CD14-positive monocyte (primary cell): ENCODE data around the gene FNDC3A. TPM values are rescaled to one million over a fixed set of nuclear protein-coding genes. Genes with fewer than 3 reads are reported as not detected.

Experiments used
- DNase-seq, 3 donors: peaks; one replicate each; pipeline ENCODE4 v3.0.0-alpha.2; 2011 to 2022
- H2AFZ ChIP-seq: 2 replicates; pipeline ENCODE4 v1.6.0; 2012; ENCODE audit warnings: mild to moderate bottlenecking, low read depth, low read length, inconsistent platforms; ENCODE audit not compliant: insufficient read depth, poor library complexity, severe bottlenecking
- H3K27ac ChIP-seq, 2 donors: 1 replicate in 1 of 2; 2 replicates in 1 of 2; pipeline ENCODE4 v1.5.1; 2012 to 2013; ENCODE audit warnings: low read length in 2 of 2, control low read depth in 1 of 2, inconsistent platforms in 1 of 2, low read depth in 1 of 2, mild to moderate bottlenecking in 1 of 2
- H3K27me3 ChIP-seq, 2 donors: one replicate each; pipeline versions ENCODE4 v1.6.0 to v1.6.1; 2011 to 2013; ENCODE audit warnings: low read length in 2 of 2; ENCODE audit not compliant: control insufficient read depth in 2 of 2, insufficient read depth in 2 of 2
- H3K36me3 ChIP-seq, 2 donors: replicated peaks in 1 of 2; 1 replicate in 1 of 2; 2 replicates in 1 of 2; pipeline versions ENCODE4 v1.5.1 to v1.6.1; 2012 to 2013; ENCODE audit warnings: low read length in 2 of 2, control low read depth in 1 of 2, inconsistent platforms in 1 of 2, mild to moderate bottlenecking in 1 of 2; ENCODE audit not compliant: insufficient read depth in 2 of 2, control insufficient read depth in 1 of 2
- H3K4me1 ChIP-seq, 2 donors: 1 replicate in 1 of 2; 2 replicates in 1 of 2; pipeline versions ENCODE4 v1.5.1 to v1.6.1; 2012 to 2013; ENCODE audit warnings: low read length in 2 of 2, control low read depth in 1 of 2, inconsistent platforms in 1 of 2, mild to moderate bottlenecking in 1 of 2, moderate library complexity in 1 of 2; ENCODE audit not compliant: insufficient read depth in 2 of 2, control insufficient read depth in 1 of 2
- H3K4me2 ChIP-seq: replicated peaks from 2 replicates; pipeline ENCODE3; 2012; ENCODE audit warnings: low read length, moderate library complexity, mild to moderate bottlenecking; ENCODE audit not compliant: poor library complexity, severe bottlenecking; ENCODE audit errors: extremely low read depth
- H3K4me3 ChIP-seq, 3 experiments: fragments of 200-600 bp in 1 of 3; sonication (generic) in 1 of 3; replicated peaks in 1 of 3; 1 replicate in 2 of 3; 2 replicates in 1 of 3; pipeline ENCODE4 v1.5.1; 2011 to 2013; ENCODE audit warnings: low read length in 3 of 3, mild to moderate bottlenecking in 3 of 3, control low read depth in 2 of 3, low read depth in 2 of 3, inconsistent platforms in 1 of 3, moderate library complexity in 1 of 3
- H3K79me2 ChIP-seq: 2 replicates; pipeline ENCODE4 v1.6.0; 2012; ENCODE audit warnings: mild to moderate bottlenecking, control low read depth, inconsistent platforms, low read length, moderate library complexity; ENCODE audit not compliant: insufficient read depth
- H3K9ac ChIP-seq: 2 replicates; pipeline ENCODE4 v1.6.0; 2017; ENCODE audit warnings: low read length, mild to moderate bottlenecking; ENCODE audit not compliant: insufficient read depth, poor library complexity, severe bottlenecking
- H3K9me3 ChIP-seq, 2 donors: replicated peaks in 1 of 2; 1 replicate in 1 of 2; 2 replicates in 1 of 2; pipeline versions ENCODE4 v1.5.1 to v1.6.1; 2012 to 2013; ENCODE audit warnings: low read length in 2 of 2, control low read depth in 1 of 2; ENCODE audit not compliant: control insufficient read depth in 1 of 2, insufficient read depth in 1 of 2
- H4K20me1 ChIP-seq: 2 replicates; pipeline ENCODE4 v1.6.0; 2012; ENCODE audit warnings: mild to moderate bottlenecking, low read length, control low read depth, moderate library complexity; ENCODE audit not compliant: insufficient read depth
- H3K27ac Mint-ChIP-seq, 7 donors: one replicate each; pipeline ENCODE4 v1.8.0; 2020; ENCODE audit warnings: mild to moderate bottlenecking in 7 of 7, mixed read lengths in 7 of 7, moderate library complexity in 6 of 7, inconsistent platforms in 2 of 7
- H3K27me3 Mint-ChIP-seq, 3 donors: one replicate each; pipeline ENCODE4 v1.8.0; 2021 to 2022; ENCODE audit warnings: low read depth in 3 of 3, mild to moderate bottlenecking in 3 of 3, mixed read lengths in 3 of 3, moderate library complexity in 3 of 3, inconsistent platforms in 1 of 3
- H3K36me3 Mint-ChIP-seq, 2 donors: one replicate each; pipeline ENCODE4 v1.8.0; 2020; ENCODE audit warnings: mixed read lengths in 2 of 2, inconsistent platforms in 1 of 2, mild to moderate bottlenecking in 1 of 2
- H3K4me1 Mint-ChIP-seq: one replicate; pipeline ENCODE4 v1.8.0; 2020; ENCODE audit warnings: mild to moderate bottlenecking, mixed read lengths
- H3K4me3 Mint-ChIP-seq, 2 donors: one replicate each; pipeline ENCODE4 v1.8.0; 2020; ENCODE audit warnings: mild to moderate bottlenecking in 2 of 2, mixed read lengths in 2 of 2, moderate library complexity in 1 of 2
- H3K9me3 Mint-ChIP-seq, 7 donors: one replicate each; pipeline ENCODE4 v1.8.0; 2020 to 2022; ENCODE audit warnings: mixed read lengths in 7 of 7, mild to moderate bottlenecking in 6 of 7, moderate library complexity in 6 of 7, inconsistent platforms in 2 of 7
- CTCF ChIP-seq: fragments of 200-600 bp; IDR thresholded peaks from one replicate; pipeline ENCODE4 v1.8.0; 2022; ENCODE audit warnings: antibody characterized with exemption, mild to moderate bottlenecking
- WGBS: methylation state at CpG from one replicate; pipeline ENCODE4 v1.1.5; 2013; ENCODE audit warnings: missing lambda C conversion rate; ENCODE audit not compliant: insufficient coverage; 5-methylcytosine and 5-hydroxymethylcytosine counted together
- intact Hi-C, 2 donors: fragments of 100-400 bp; cut with micrococcal nuclease; formaldehyde crosslinking; loops; one replicate each; pipeline versions ENCODE4 v1.15.0 to v1.15.1; 2023
- polyA plus RNA-seq, 3 donors: library from polyadenylated mRNA; depleted of rRNA in 1 of 3; unstranded in 2 of 3; stranded (reverse) in 1 of 3; fragments of 300-500 nt in 2 of 3; fragments of >200 nt in 1 of 3; fragmentation: Illumina TruSeq in 2 of 3; gene quantifications; 1 replicate in 2 of 3; 2 replicates in 1 of 3; pipeline ENCODE4 v1.2.3, GENCODE V29; 2012 to 2021

The FNDC3A gene
- polyA plus RNA-seq, 3 donors: 8.3 to 27.0 (median 12.0) TPM

- no peak overlapping the region for H2AFZ ChIP-seq
- H3K27ac ChIP-seq: peak overlapping the region in 1 of 2 donors; percentile 39
- peaks cover 12% of the 10 kb centered on the region for H4K20me1 ChIP-seq
- Mint-ChIP-seq H3K4me3 (no peak overlapping the region), H3K9me3 (peaks cover 13 to 26% (median 19%) of the 10 kb centered on the region in 7 donors), H3K4me1 (peaks cover 11% of the 10 kb centered on the region), H3K36me3 (peaks cover 24 to 31% of the 10 kb centered on the region in 2 donors), H3K27me3 (peaks cover 0 to 2% (median 0%) of the 10 kb centered on the region in 3 donors), H3K27ac (peak overlapping the region in 6 of 7 donors; percentile 56 to 77 (median 68))
- no peak for TF ChIP-seq CTCF
- no peaks in the 10 kb centered on the region for H3K27me3 ChIP-seq
- H3K4me1 ChIP-seq: peaks cover 9 to 10% of the 10 kb centered on the region in 2 donors
- H3K36me3 ChIP-seq: no peaks in the 10 kb centered on the region
- 40% methylated on average over 2 of the region's 2 CpGs for WGBS
- H3K9ac ChIP-seq: no peak overlapping the region
- no peak overlapping the region for H3K4me2 ChIP-seq
- peak; percentile 33 to 60 (median 37) for DNase-seq
- peaks cover 36% of the 10 kb centered on the region for H3K79me2 ChIP-seq
- intact Hi-C loops: no loop called here
- H3K9me3 ChIP-seq: peaks cover 12 to 15% of the 10 kb centered on the region in 2 donors
- no peak overlapping the region for H3K4me3 ChIP-seq
Measured at GRCh38 chr13:48994706-48995105, 19.0 kb downstream of the FNDC3A start.

- peak overlapping the region in 1 of 7 donors; percentile 62 for H3K27ac Mint-ChIP-seq
- H3K4me2 ChIP-seq: no peak overlapping the region
- H3K4me3 ChIP-seq: no peak overlapping the region
- intact Hi-C loops: no loop called here
- no peak overlapping the region for H3K4me3 Mint-ChIP-seq
- H3K4me1 Mint-ChIP-seq: peaks cover 6% of the 10 kb centered on the region
- H4K20me1 ChIP-seq: peaks cover 26% of the 10 kb centered on the region
- peaks cover 9 to 12% of the 10 kb centered on the region in 2 donors for H3K9me3 ChIP-seq
- H3K4me1 ChIP-seq: peaks cover 9 to 10% of the 10 kb centered on the region in 2 donors
- no peak for TF ChIP-seq CTCF
- H3K36me3 Mint-ChIP-seq: peaks cover 17 to 41% of the 10 kb centered on the region in 2 donors
- DNase-seq: no peak
- H3K27me3 Mint-ChIP-seq: peaks cover 0 to 2% (median 0%) of the 10 kb centered on the region in 3 donors
- no peak overlapping the region for H3K27ac ChIP-seq
- no peak overlapping the region for H3K9ac ChIP-seq
- H3K9me3 Mint-ChIP-seq: peaks cover 12 to 31% (median 21%) of the 10 kb centered on the region in 7 donors
- 50% methylated on average over 2 of the region's 5 CpGs for WGBS
- H3K79me2 ChIP-seq: peaks cover 35% of the 10 kb centered on the region
- H2AFZ ChIP-seq: no peak overlapping the region
- H3K27me3 ChIP-seq: no peaks in the 10 kb centered on the region
- H3K36me3 ChIP-seq: no peaks in the 10 kb centered on the region
Measured at GRCh38 chr13:48998641-48999292, 23.1 kb downstream of the FNDC3A start.
